Measurements from ENCODE around the gene TMEM164.

TMEM164 gene

GRCh38 chrX:110172215-110172614 is 169.3 kb downstream of the TMEM164 start:
- no peak for ATAC-seq
- no peak for DNase-seq
- Mint-ChIP-seq H3K27ac (no peak overlapping the region), H3K27me3 (no peaks in the 10 kb centered on the region), H3K9me3 (no peaks in the 10 kb centered on the region), H3K4me3 (no peak overlapping the region), H3K4me1 (no peaks in the 10 kb centered on the region)

GRCh38 chrX:110173192-110174175 is 170.6 kb downstream of the TMEM164 start:
- ATAC-seq (no peak), DNase-seq (no peak)
- Mint-ChIP-seq H3K27me3 (no peaks in the 10 kb centered on the region), H3K4me1 (no peaks in the 10 kb centered on the region), H3K9me3 (no peaks in the 10 kb centered on the region), H3K27ac (peak overlapping the region in 1 of 2 donors; percentile 42), H3K4me3 (no peak overlapping the region)

GRCh38 chrX:110175146-110175545 is 172.2 kb downstream of the TMEM164 start:
- Mint-ChIP-seq H3K27me3 (no peaks in the 10 kb centered on the region), H3K27ac (no peak overlapping the region), H3K9me3 (no peaks in the 10 kb centered on the region), H3K4me1 (peaks cover 5% of the 10 kb centered on the region), H3K4me3 (no peak overlapping the region)
- DNase-seq (no peak), ATAC-seq (no peak)

- Mint-ChIP-seq H3K27ac (no peak overlapping the region), H3K4me3 (no peak overlapping the region), H3K4me1 (peaks cover 7% of the 10 kb centered on the region), H3K27me3 (no peaks in the 10 kb centered on the region), H3K9me3 (no peaks in the 10 kb centered on the region)
- DNase-seq (no peak), ATAC-seq (no peak)
Measured at GRCh38 chrX:110175696-110176095, 172.8 kb downstream of the TMEM164 start.

- H3K27me3 Mint-ChIP-seq = no peaks in the 10 kb centered on the region
- H3K4me3 Mint-ChIP-seq = no peak overlapping the region
- H3K27ac Mint-ChIP-seq = no peak overlapping the region
- H3K9me3 Mint-ChIP-seq = no peaks in the 10 kb centered on the region
- DNase-seq (no peak), ATAC-seq (no peak)
- H3K4me1 Mint-ChIP-seq = peaks cover 21% of the 10 kb centered on the region
Measured at GRCh38 chrX:110178179-110178865, 175.4 kb downstream of the TMEM164 start.

- no peaks in the 10 kb centered on the region for H3K27me3 Mint-ChIP-seq
- DNase-seq (no peak), ATAC-seq (no peak)
- H3K4me3 Mint-ChIP-seq = no peak overlapping the region
- H3K9me3 Mint-ChIP-seq = peaks cover 0 to 8% of the 10 kb centered on the region in 2 donors
- no peak overlapping the region for H3K27ac Mint-ChIP-seq
- peaks cover 25% of the 10 kb centered on the region for H3K4me1 Mint-ChIP-seq
Measured at GRCh38 chrX:110180176-110180927, 177.4 kb downstream of the TMEM164 start.

- no peak for ATAC-seq
- peaks cover 0 to 12% of the 10 kb centered on the region in 2 donors for H3K9me3 Mint-ChIP-seq
- H3K4me3 Mint-ChIP-seq = no peak overlapping the region
- H3K27ac Mint-ChIP-seq = peak overlapping the region in 1 of 2 donors; percentile 54
- H3K4me1 Mint-ChIP-seq = peaks cover 27% of the 10 kb centered on the region
- H3K27me3 Mint-ChIP-seq = no peaks in the 10 kb centered on the region
- DNase-seq = no peak
Measured at GRCh38 chrX:110180928-110181310, 178.0 kb downstream of the TMEM164 start.

GRCh38 chrX:110181459-110182137 is 178.7 kb downstream of the TMEM164 start:
- H3K4me1 Mint-ChIP-seq = peaks cover 27% of the 10 kb centered on the region
- no peaks in the 10 kb centered on the region for H3K27me3 Mint-ChIP-seq
- no peak overlapping the region for H3K27ac Mint-ChIP-seq
- ATAC-seq (peak; percentile 42), DNase-seq (no peak)
- H3K4me3 Mint-ChIP-seq = no peak overlapping the region
- peaks cover 0 to 12% of the 10 kb centered on the region in 2 donors for H3K9me3 Mint-ChIP-seq

- DNase-seq = peak in 1 of 2 donors; percentile 13
- Mint-ChIP-seq H3K27ac (no peak overlapping the region), H3K9me3 (peaks cover 0 to 12% of the 10 kb centered on the region in 2 donors), H3K4me3 (no peak overlapping the region), H3K4me1 (peaks cover 27% of the 10 kb centered on the region), H3K27me3 (no peaks in the 10 kb centered on the region)
- ATAC-seq = peak; percentile 74
Measured at GRCh38 chrX:110182362-110182761, 179.4 kb downstream of the TMEM164 start.

GRCh38 chrX:110182865-110183264 is 180.0 kb downstream of the TMEM164 start:
- Mint-ChIP-seq H3K27ac (no peak overlapping the region), H3K4me1 (peaks cover 27% of the 10 kb centered on the region), H3K9me3 (peaks cover 0 to 12% of the 10 kb centered on the region in 2 donors), H3K4me3 (no peak overlapping the region), H3K27me3 (no peaks in the 10 kb centered on the region)
- no peak for ATAC-seq
- no peak for DNase-seq

GRCh38 chrX:110183314-110183713 is 180.4 kb downstream of the TMEM164 start:
- DNase-seq (no peak), ATAC-seq (no peak)
- no peak overlapping the region for H3K4me3 Mint-ChIP-seq
- peaks cover 0 to 12% of the 10 kb centered on the region in 2 donors for H3K9me3 Mint-ChIP-seq
- H3K27me3 Mint-ChIP-seq = no peaks in the 10 kb centered on the region
- H3K4me1 Mint-ChIP-seq = peaks cover 27% of the 10 kb centered on the region
- H3K27ac Mint-ChIP-seq = no peak overlapping the region

GRCh38 chrX:110188701-110189558 is 186.0 kb downstream of the TMEM164 start:
- Mint-ChIP-seq H3K9me3 (peaks cover 0 to 12% of the 10 kb centered on the region in 2 donors), H3K4me1 (peaks cover 20% of the 10 kb centered on the region), H3K4me3 (peak overlapping the region in 1 of 2 donors; percentile 27), H3K27me3 (no peaks in the 10 kb centered on the region), H3K27ac (peak overlapping the region; percentile 43 to 91)
- ATAC-seq (peak; percentile 56), DNase-seq (no peak)

GRCh38 chrX:110192516-110192915 is 189.6 kb downstream of the TMEM164 start:
- no peak for DNase-seq
- H3K4me1 Mint-ChIP-seq = peaks cover 15% of the 10 kb centered on the region
- H3K27me3 Mint-ChIP-seq = no peaks in the 10 kb centered on the region
- ATAC-seq = no peak
- H3K9me3 Mint-ChIP-seq = no peaks in the 10 kb centered on the region
- H3K4me3 Mint-ChIP-seq = no peak overlapping the region
- H3K27ac Mint-ChIP-seq = no peak overlapping the region

GRCh38 chrX:110194977-110195376 is 192.1 kb downstream of the TMEM164 start:
- H3K4me3 Mint-ChIP-seq = no peak overlapping the region

More at GRCh38 chrX:110194977-110195376, 192.1 kb downstream of the TMEM164 start:
- no peak overlapping the region for H3K27ac Mint-ChIP-seq
- H3K27me3 Mint-ChIP-seq = no peaks in the 10 kb centered on the region
- no peaks in the 10 kb centered on the region for H3K9me3 Mint-ChIP-seq
- no peak for DNase-seq
- ATAC-seq = no peak
- H3K4me1 Mint-ChIP-seq = no peaks in the 10 kb centered on the region

All from stimulated activated naive CD8-positive, alpha-beta T cell treated with anti-CD3 and anti-CD28 coated beads, Interleukin-15, amount 100 ng/mL, for 72 hours (primary cell).